ENCODE results near the gene SON. TPM values are rescaled to one million over a fixed set of nuclear protein-coding genes. Genes with fewer than 3 reads are reported as not detected.

Gene SON
- total RNA-seq, 2 experiments from 2014 or later: 243 to 352 TPM

DNA sequence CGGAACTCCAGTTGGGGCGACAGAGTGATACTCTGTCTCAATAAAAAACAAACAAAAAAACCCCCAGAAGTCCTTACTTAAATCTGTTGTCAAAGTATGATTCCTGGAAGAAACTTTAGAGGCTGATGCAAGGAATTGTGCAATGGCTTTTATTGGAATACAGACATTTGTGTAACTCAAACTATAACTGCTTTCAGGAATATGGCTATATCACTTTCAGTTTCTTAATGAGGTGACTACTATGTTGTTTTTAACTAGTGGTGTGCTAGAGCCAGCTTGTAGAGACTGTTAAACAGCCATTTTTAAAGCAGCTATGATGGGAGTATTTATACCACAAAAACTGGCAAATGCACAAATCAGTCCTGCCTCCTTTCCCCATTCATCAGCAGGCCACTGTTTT lies 28.6 kb upstream of the SON start:
- BruUV-seq (replicated peaks): no TSS peak
- Histone ChIP-seq H3K36me3 (ENCODE audit: insufficient read depth, low read length) (peaks cover 100% of the 10 kb centered on the region), H3K4me3 (ENCODE audit: low read depth, low read length, poor library complexity, severe bottlenecking) (no peak overlapping the region), H3K4me2 (ENCODE audit: low read length) (no peak overlapping the region), H3K79me2 (ENCODE audit: insufficient read depth, low read depth, low read length) (no peaks in the 10 kb centered on the region), H3K9me3 (ENCODE audit: low read length) (no peaks in the 10 kb centered on the region), H3K9me2 (ENCODE audit: insufficient read depth, low read length) (no peaks in the 10 kb centered on the region), H2AFZ (ENCODE audit: low read length) (no peak overlapping the region), H4K20me1 (ENCODE audit: insufficient read depth, low read length) (no peaks in the 10 kb centered on the region), H3K4me1 (ENCODE audit: insufficient read depth, low read length, poor library complexity, severe bottlenecking) (no peaks in the 10 kb centered on the region), H3K27ac (ENCODE audit: low read depth, low read length, poor library complexity, severe bottlenecking) (no peak overlapping the region)
- intact Hi-C loops (cut with micrococcal nuclease; ENCODE audit: unreplicated experiment): loop anchor here (2.0 kb wide), 1 partner anchor 15 kb away; no protein-coding TSS in a partner anchor
- DNase-seq (ENCODE audit: low spot score): no peak
- TF ChIP-seq, protein P1, sequence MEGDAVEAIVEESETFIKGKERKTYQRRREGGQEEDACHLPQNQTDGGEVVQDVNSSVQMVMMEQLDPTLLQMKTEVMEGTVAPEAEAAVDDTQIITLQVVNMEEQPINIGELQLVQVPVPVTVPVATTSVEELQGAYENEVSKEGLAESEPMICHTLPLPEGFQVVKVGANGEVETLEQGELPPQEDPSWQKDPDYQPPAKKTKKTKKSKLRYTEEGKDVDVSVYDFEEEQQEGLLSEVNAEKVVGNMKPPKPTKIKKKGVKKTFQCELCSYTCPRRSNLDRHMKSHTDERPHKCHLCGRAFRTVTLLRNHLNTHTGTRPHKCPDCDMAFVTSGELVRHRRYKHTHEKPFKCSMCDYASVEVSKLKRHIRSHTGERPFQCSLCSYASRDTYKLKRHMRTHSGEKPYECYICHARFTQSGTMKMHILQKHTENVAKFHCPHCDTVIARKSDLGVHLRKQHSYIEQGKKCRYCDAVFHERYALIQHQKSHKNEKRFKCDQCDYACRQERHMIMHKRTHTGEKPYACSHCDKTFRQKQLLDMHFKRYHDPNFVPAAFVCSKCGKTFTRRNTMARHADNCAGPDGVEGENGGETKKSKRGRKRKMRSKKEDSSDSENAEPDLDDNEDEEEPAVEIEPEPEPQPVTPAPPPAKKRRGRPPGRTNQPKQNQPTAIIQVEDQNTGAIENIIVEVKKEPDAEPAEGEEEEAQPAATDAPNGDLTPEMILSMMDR (conservative IDR thresholded peaks at IDR 0.05; ENCODE audit: low read length): no peak
- TF ChIP-seq EZH2phosphoT487 (IDR thresholded peaks at IDR 0.05; ENCODE audit: borderline replicate concordance, low read depth, low read length): no peak
- ChIA-PET CTCF (ENCODE audit: unreplicated experiment) (interaction anchor here (0.6 to 0.9 kb wide), 2 partner anchors 34 to 168 kb away, joined by 3 read pairs; no protein-coding TSS in a partner anchor), POLR2A (interaction anchor here (0.8 to 1.7 kb wide), 5 partner anchors 8 to 32 kb away, joined by 3 to 6 read pairs (median 3); partner anchors contain the start of gene DNAJC28)

DNA sequence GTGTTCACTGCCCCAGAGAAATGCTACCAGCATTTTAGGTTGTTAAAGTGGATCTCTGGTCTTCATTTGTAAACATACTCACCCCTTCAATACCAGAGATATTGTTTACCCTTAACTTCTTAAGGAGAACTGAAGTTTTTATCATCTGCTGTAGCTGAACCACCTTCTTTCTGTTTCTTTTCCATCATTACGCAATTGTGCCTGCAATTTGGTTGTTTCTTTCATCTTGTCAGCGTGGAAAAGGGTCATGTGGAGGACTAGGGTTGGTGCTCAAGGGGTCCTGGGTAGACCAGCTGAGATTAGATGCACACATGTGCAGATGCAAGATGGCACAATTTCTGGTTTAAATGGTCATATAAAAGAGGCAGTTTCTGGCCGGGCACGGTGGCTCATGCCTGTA lies 23.9 kb upstream of the SON start:
- H3K4me1 ChIP-seq (ENCODE audit: insufficient read depth, low read length, poor library complexity, severe bottlenecking): no peaks in the 10 kb centered on the region
- H3K9me3 ChIP-seq (ENCODE audit: low read length): no peaks in the 10 kb centered on the region
- ChIA-PET POLR2A (interaction anchor here (0.7 to 1.5 kb wide), 4 partner anchors 10 to 567 kb away, joined by 4 to 8 read pairs (median 5); no protein-coding TSS in a partner anchor), CTCF (ENCODE audit: unreplicated experiment) (no interaction called here)
- H3K36me3 ChIP-seq (ENCODE audit: insufficient read depth, low read length): peaks cover 98% of the 10 kb centered on the region
- no peak overlapping the region for H3K4me3 ChIP-seq (ENCODE audit: low read depth, low read length, poor library complexity, severe bottlenecking)
- H3K27ac ChIP-seq (ENCODE audit: low read depth, low read length, poor library complexity, severe bottlenecking): no peak overlapping the region
- no peak overlapping the region for H2AFZ ChIP-seq (ENCODE audit: low read length)
- no peak overlapping the region for H3K4me2 ChIP-seq (ENCODE audit: low read length)
- no peak for TF ChIP-seq EZH2phosphoT487 (IDR thresholded peaks at IDR 0.05; ENCODE audit: borderline replicate concordance, low read depth, low read length)
- TF ChIP-seq, protein P1 (conservative IDR thresholded peaks at IDR 0.05; ENCODE audit: low read length): no peak
- H4K20me1 ChIP-seq (ENCODE audit: insufficient read depth, low read length): no peaks in the 10 kb centered on the region
- BruUV-seq (replicated peaks): no TSS peak
- intact Hi-C loops (cut with micrococcal nuclease; ENCODE audit: unreplicated experiment): no loop called here
- DNase-seq (ENCODE audit: low spot score): no peak
- no peaks in the 10 kb centered on the region for H3K9me2 ChIP-seq (ENCODE audit: insufficient read depth, low read length)
- H3K79me2 ChIP-seq (ENCODE audit: insufficient read depth, low read depth, low read length): no peaks in the 10 kb centered on the region

DNA sequence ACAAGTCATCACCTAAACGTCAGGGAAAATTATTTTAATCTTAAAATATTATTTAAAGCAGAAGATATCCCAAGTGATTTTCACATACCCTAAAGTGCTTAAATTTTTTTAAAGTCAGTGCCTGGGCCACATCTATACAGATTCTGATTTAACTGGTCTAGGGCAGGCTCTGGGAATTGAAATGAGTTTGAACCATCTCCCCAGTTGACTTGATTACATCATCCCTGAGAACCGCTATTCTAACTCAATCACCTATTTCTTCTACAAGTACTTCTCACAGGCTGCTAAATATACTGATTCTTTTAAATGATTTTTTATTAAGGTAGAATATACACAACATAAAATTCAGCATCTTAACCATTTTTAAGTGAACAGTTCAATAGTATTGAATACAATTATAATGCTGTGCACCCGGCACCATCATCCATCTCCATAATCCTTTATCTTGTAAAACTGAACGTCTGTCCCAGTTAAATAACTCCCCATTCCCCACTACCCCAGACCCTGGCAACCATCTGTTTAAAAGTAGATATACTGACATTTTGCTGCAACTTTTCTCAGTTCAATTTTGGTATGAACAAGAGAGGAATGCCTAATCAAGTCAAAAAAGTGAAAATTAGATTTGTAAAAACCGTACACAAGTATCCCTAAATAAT lies 20.4 kb upstream of the SON start:
- Histone ChIP-seq H2AFZ (ENCODE audit: low read length) (no peak overlapping the region), H3K4me3 (ENCODE audit: low read depth, low read length, poor library complexity, severe bottlenecking) (no peak overlapping the region), H3K79me2 (ENCODE audit: insufficient read depth, low read depth, low read length) (no peaks in the 10 kb centered on the region), H3K36me3 (ENCODE audit: insufficient read depth, low read length) (peaks cover 94% of the 10 kb centered on the region), H3K4me2 (ENCODE audit: low read length) (no peak overlapping the region), H3K27ac (ENCODE audit: low read depth, low read length, poor library complexity, severe bottlenecking) (no peak overlapping the region), H3K9me2 (ENCODE audit: insufficient read depth, low read length) (no peaks in the 10 kb centered on the region), H3K9me3 (ENCODE audit: low read length) (no peaks in the 10 kb centered on the region), H3K4me1 (ENCODE audit: insufficient read depth, low read length, poor library complexity, severe bottlenecking) (no peaks in the 10 kb centered on the region), H4K20me1 (ENCODE audit: insufficient read depth, low read length) (no peaks in the 10 kb centered on the region)
- DNase-seq (ENCODE audit: low spot score): no peak
- BruUV-seq (replicated peaks): no TSS peak
- POLR2A ChIA-PET: interaction anchor here (1.0 kb wide), 1 partner anchor 13 kb away, joined by 3 read pairs; no protein-coding TSS in a partner anchor
- CTCF ChIA-PET (ENCODE audit: unreplicated experiment): no interaction called here
- intact Hi-C loops (cut with micrococcal nuclease; ENCODE audit: unreplicated experiment): no loop called here
- no peak for TF ChIP-seq EZH2phosphoT487 (IDR thresholded peaks at IDR 0.05; ENCODE audit: borderline replicate concordance, low read depth, low read length)
- TF ChIP-seq, protein P1 (conservative IDR thresholded peaks at IDR 0.05; ENCODE audit: low read length): no peak
